Muscle layer of colon (tissue), 2 donors: ENCODE results near the gene PODXL.

Experiments
- H3K27ac ChIP-seq: one replicate; pipeline ENCODE4 v1.7.0; 2013; ENCODE audit warnings: low read depth, mild to moderate bottlenecking, low read length, moderate library complexity
- H3K27me3 ChIP-seq, 2 donors: one replicate each; pipeline ENCODE4 v1.7.0; 2013; ENCODE audit warnings: low read length in 2 of 2, mild to moderate bottlenecking in 2 of 2; ENCODE audit not compliant: insufficient read depth in 2 of 2, control insufficient read depth in 1 of 2
- H3K36me3 ChIP-seq: one replicate; pipeline ENCODE4 v1.7.0; 2013; ENCODE audit warnings: mild to moderate bottlenecking, low read length; ENCODE audit not compliant: insufficient read depth
- H3K4me1 ChIP-seq: one replicate; pipeline ENCODE4 v1.7.0; 2013; ENCODE audit warnings: mild to moderate bottlenecking, low read length; ENCODE audit not compliant: insufficient read depth
- H3K4me3 ChIP-seq, 2 donors: one replicate each; pipeline ENCODE4 v1.7.0; 2013; ENCODE audit warnings: low read length in 2 of 2, low read depth in 1 of 2, mild to moderate bottlenecking in 1 of 2, moderate library complexity in 1 of 2
- H3K9ac ChIP-seq: one replicate; pipeline ENCODE4 v1.7.0; 2013; ENCODE audit warnings: low read length
- H3K9me3 ChIP-seq: one replicate; pipeline ENCODE4 v1.7.0; 2013; ENCODE audit warnings: mild to moderate bottlenecking, low read length
- donor health status: abdominal sarcoma.
- donor health status: Adenocarcinoma of cecum.

PODXL gene

DNA sequence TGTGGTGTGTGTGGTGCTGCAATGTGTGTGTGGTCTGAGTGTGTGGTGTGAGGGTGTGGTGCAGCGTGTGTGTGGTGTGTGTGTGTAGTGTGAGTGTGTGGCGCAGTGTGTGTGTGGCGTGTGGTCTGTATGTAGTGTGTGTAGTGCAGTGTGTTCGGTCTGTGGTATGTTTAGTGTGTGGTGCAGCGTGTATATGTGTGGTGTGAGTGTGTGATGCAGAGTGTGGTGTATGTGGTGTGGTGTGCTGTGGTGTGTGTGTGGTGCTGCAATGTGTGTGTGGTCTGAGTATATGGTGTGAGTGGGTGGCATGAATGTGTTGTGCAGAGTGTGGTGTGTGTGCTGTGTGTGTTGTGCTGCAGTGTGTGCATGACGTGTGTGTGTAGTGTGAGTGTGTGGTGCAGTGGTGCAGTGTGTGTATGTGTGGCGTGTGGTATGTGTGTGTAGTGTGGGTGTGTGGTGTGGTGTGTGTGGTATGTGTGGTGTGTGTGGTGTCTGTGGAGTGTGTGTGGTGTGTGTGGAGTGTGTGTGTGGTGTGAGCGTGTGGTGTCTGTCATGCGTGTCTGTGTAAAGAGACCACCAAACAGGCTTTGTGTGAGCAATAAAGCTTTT lies 31.0 kb upstream of the PODXL start:
- Histone ChIP-seq H3K9ac (no peak overlapping the region), H3K9me3 (no peaks in the 10 kb centered on the region), H3K27me3 (no peaks in the 10 kb centered on the region), H3K4me1 (no peaks in the 10 kb centered on the region), H3K27ac (no peak overlapping the region), H3K4me3 (no peak overlapping the region), H3K36me3 (no peaks in the 10 kb centered on the region)

DNA sequence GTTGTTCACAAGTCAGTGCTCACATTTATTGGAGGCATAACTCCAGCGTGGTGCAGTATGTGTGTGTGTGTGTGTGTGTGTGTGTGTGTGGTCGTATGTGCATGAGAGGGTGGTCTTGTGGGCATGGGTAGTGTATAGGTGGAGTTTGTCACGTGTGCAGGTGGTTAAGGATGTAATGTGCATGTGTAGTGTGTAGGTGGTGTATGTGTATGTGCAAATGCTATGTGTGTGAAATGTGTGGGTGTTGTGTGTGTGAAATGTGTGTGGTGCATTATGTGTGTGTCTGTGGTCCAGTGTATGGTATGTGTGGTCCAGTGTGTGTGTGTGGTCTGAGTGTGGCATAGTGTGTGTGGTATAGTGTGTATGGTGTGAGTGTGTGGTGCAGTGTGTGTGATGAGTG lies 30.3 kb upstream of the PODXL start:
- no peak overlapping the region for H3K4me3 ChIP-seq
- no peak overlapping the region for H3K9ac ChIP-seq
- H3K27ac ChIP-seq, result no peak overlapping the region
- no peaks in the 10 kb centered on the region for H3K9me3 ChIP-seq
- no peaks in the 10 kb centered on the region for H3K27me3 ChIP-seq
- H3K36me3 ChIP-seq, result no peaks in the 10 kb centered on the region
- peaks cover under 1% of the 10 kb centered on the region for H3K4me1 ChIP-seq

GRCh38 chr7:131586259-131586658 lies 29.8 kb upstream of the PODXL start:
- Histone ChIP-seq H3K4me3 (no peak overlapping the region), H3K9me3 (no peaks in the 10 kb centered on the region), H3K4me1 (peaks cover 6% of the 10 kb centered on the region), H3K9ac (no peak overlapping the region), H3K27ac (no peak overlapping the region), H3K36me3 (no peaks in the 10 kb centered on the region), H3K27me3 (no peaks in the 10 kb centered on the region)

DNA sequence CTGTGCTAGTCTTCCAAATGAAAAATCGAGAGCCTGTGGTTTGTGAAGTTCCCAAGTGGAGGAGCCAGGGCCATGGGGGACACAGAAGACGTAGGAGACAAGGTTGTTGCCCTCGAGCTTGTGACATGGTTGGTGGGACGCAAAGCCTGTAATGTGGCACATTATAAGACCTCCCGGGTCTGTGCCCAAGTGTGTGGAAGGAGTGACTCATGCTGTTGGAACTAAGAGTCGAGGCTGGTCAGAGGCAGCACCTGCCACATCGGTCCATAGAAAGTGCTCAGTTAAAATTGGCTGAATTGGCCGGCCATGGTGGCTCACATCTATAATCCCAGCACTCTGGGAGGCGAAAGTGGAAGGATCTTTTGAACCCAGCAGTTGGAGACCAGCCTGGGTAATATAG lies 27.0 kb upstream of the PODXL start:
- H3K27ac ChIP-seq, result no peak overlapping the region
- H3K9me3 ChIP-seq, result no peaks in the 10 kb centered on the region
- H3K9ac ChIP-seq, result no peak overlapping the region
- H3K27me3 ChIP-seq, result no peaks in the 10 kb centered on the region
- peaks cover 11% of the 10 kb centered on the region for H3K4me1 ChIP-seq
- no peak overlapping the region for H3K4me3 ChIP-seq
- no peaks in the 10 kb centered on the region for H3K36me3 ChIP-seq

DNA sequence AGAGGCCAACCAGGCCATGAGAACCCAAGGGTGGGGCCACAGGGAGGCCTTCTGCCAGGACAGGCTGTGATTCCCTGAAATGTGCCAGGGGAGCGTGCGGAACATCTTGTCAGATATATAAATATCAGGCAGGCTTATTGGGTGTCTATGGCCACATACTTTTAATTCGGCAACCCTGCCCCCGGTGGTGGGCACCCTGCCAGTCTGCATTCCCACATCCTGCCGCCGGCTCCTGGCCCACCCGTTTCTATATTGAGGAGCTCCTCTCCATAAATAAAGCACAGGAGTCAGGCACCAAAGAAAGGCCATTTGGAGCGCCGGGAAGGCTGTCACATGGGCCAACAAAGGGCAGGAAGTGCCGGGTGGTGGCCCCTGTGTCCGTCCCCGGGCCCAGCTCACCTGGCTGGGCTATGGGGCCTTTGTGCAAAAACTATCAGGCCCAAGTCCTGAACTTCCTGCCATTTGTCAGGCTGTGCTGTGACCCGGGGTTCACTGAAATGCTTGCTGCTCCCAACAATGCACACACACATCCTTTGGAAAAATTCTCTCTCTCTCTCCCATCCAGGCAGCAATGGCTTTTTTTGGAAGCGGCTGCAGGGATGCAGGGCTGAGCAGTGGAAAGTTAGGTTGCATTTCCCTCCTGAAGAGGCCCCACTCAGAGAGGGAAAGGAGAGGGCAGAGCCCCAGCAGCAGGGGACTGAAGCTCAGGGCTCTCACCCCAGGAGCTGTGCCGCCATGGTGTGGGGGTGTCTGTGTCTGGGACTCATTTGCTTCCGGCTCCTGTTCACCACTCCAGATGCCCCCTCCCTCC lies 25.0 kb upstream of the PODXL start:
- Histone ChIP-seq H3K36me3 (no peaks in the 10 kb centered on the region), H3K27me3 (no peaks in the 10 kb centered on the region), H3K27ac (no peak overlapping the region), H3K9ac (no peak overlapping the region), H3K4me1 (peaks cover 11% of the 10 kb centered on the region), H3K9me3 (no peaks in the 10 kb centered on the region), H3K4me3 (no peak overlapping the region)

GRCh38 chr7:131578602-131579001 lies 22.2 kb upstream of the PODXL start:
- Histone ChIP-seq H3K27me3 (no peaks in the 10 kb centered on the region), H3K9me3 (no peaks in the 10 kb centered on the region), H3K4me3 (no peak overlapping the region), H3K4me1 (peaks cover 11% of the 10 kb centered on the region), H3K9ac (no peak overlapping the region), H3K36me3 (no peaks in the 10 kb centered on the region), H3K27ac (no peak overlapping the region)

DNA sequence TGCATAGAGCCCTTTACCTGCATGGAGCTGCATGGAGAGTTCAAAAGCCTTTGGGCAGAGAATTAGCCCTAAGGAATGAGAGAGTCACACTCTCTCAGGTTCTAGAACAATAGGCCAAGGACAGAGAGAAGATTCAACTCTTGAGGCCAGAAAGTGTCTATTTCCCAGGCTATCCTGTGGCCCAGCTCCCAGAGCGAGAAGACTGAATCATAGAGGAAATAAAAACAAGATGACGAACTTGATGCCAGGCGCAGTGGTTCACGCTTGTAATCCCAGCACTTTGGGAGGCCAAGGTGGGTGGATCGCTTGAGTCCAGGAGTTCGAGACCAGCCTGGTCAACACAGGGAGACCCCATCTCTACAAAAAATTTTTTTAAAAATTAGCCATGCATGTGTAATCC lies 18.3 kb upstream of the PODXL start:
- Histone ChIP-seq H3K4me3 (no peak overlapping the region), H3K27ac (no peak overlapping the region), H3K27me3 (no peaks in the 10 kb centered on the region), H3K9ac (no peak overlapping the region), H3K36me3 (no peaks in the 10 kb centered on the region), H3K4me1 (no peaks in the 10 kb centered on the region), H3K9me3 (no peaks in the 10 kb centered on the region)

GRCh38 chr7:131570401-131570800 lies 14.0 kb upstream of the PODXL start:
- no peak overlapping the region for H3K4me3 ChIP-seq
- H3K9ac ChIP-seq, result no peak overlapping the region
- no peak overlapping the region for H3K27ac ChIP-seq
- H3K36me3 ChIP-seq, result no peaks in the 10 kb centered on the region
- no peaks in the 10 kb centered on the region for H3K9me3 ChIP-seq
- no peaks in the 10 kb centered on the region for H3K27me3 ChIP-seq
- H3K4me1 ChIP-seq, result no peaks in the 10 kb centered on the region

DNA sequence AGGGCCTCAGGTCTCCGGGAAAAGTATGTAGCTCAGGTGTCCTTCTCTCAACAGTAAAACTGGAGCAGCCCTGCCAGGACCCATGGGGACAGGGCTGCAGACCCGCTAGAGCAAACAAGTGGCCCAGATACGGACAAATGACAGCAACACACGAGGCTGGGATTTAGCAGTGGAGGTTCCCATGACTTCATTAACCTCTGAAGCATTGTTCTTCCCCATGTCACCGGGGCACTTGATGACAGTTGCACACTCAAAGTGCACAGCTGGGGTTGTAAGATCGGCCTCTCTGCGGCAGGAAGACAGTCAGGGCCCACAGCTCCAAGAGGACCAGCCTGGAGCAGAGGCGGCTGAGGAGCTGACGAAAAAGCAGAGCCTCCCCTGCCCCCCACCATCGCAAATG lies 12.5 kb upstream of the PODXL start:
- no peak overlapping the region for H3K4me3 ChIP-seq
- no peaks in the 10 kb centered on the region for H3K27me3 ChIP-seq
- H3K9ac ChIP-seq, result no peak overlapping the region
- H3K27ac ChIP-seq, result no peak overlapping the region
- H3K9me3 ChIP-seq, result no peaks in the 10 kb centered on the region
- no peaks in the 10 kb centered on the region for H3K36me3 ChIP-seq
- H3K4me1 ChIP-seq, result no peaks in the 10 kb centered on the region

DNA sequence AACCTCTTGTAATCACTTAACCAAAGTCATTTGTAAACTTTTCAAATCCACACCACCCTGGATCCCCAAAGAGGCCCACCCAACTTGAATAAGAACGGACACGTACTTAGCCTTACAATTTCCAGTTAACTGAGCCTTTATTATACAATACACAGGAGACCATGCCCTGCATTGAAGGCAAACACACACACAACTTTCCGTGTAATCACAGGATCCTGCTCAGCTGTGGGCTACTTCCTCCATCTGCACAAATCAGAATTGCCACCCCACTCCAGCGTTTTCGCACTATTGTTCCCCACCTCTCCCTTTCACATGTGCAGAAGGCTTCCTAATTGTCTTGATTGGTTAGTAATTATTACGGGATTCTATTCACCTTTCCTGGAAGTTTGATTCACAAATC lies 12.1 kb upstream of the PODXL start:
- H3K36me3 ChIP-seq, result no peaks in the 10 kb centered on the region
- no peaks in the 10 kb centered on the region for H3K27me3 ChIP-seq
- no peak overlapping the region for H3K9ac ChIP-seq
- no peaks in the 10 kb centered on the region for H3K9me3 ChIP-seq
- no peak overlapping the region for H3K4me3 ChIP-seq
- no peaks in the 10 kb centered on the region for H3K4me1 ChIP-seq
- no peak overlapping the region for H3K27ac ChIP-seq

- no peaks in the 10 kb centered on the region for H3K9me3 ChIP-seq
- H3K4me3 ChIP-seq, result no peak overlapping the region
- no peaks in the 10 kb centered on the region for H3K27me3 ChIP-seq
- no peak overlapping the region for H3K9ac ChIP-seq
- H3K4me1 ChIP-seq, result no peaks in the 10 kb centered on the region
- no peak overlapping the region for H3K27ac ChIP-seq
- H3K36me3 ChIP-seq, result no peaks in the 10 kb centered on the region
These were observed 8.2 kb upstream of the PODXL start for GRCh38 chr7:131564640-131565039.

DNA sequence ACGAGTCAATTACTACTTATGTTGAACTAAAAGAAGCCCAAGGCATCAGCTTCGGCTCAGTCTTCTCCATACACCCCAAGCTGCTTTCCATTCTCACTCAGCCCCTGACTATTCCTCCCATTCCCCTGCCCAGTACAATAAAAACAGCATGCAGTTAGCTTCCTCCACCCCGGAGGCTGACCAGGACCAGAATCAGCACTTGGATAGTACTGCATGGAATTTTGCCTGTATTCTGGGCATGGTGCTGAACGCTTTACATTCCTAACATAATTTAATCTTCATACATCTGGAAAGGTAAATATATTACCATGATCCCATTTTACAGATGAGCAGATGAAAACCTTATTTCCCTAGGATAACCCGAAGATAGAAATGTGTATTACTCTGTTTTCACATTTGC lies 7.5 kb upstream of the PODXL start:
- Histone ChIP-seq H3K4me1 (no peaks in the 10 kb centered on the region), H3K27me3 (no peaks in the 10 kb centered on the region), H3K9me3 (no peaks in the 10 kb centered on the region), H3K4me3 (no peak overlapping the region), H3K9ac (no peak overlapping the region), H3K27ac (no peak overlapping the region), H3K36me3 (no peaks in the 10 kb centered on the region)
